Aorta (tissue), 5 donors: Measurements from ENCODE around the gene DCBLD2. TPM values are rescaled to one million over a fixed set of nuclear protein-coding genes. Genes with fewer than 3 reads are reported as not detected.

Experiments used
- ATAC-seq: fragments of 200-7000 bp; cut with Tn5 transposase; one replicate; pipeline ENCODE4 v1.9.1; 2022; ENCODE audit warnings: moderate library complexity; ENCODE audit not compliant: low FRiP score
- DNase-seq, 2 donors: peaks; one replicate each; pipeline ENCODE4 v3.0.0-alpha.2; 2020
- H3K27ac ChIP-seq, 2 donors: one replicate each; pipeline ENCODE4 v1.5.1; 2013; ENCODE audit warnings: low read length in 2 of 2, mild to moderate bottlenecking in 2 of 2, moderate library complexity in 2 of 2, control low read depth in 1 of 2, inconsistent platforms in 1 of 2, low read depth in 1 of 2
- H3K27me3 ChIP-seq, 2 donors: one replicate each; pipeline ENCODE4 v1.6.1; 2013; ENCODE audit warnings: control low read depth in 1 of 2, low read length in 1 of 2, mild to moderate bottlenecking in 1 of 2, moderate library complexity in 1 of 2; ENCODE audit not compliant: insufficient read depth in 2 of 2, control insufficient read depth in 1 of 2
- H3K36me3 ChIP-seq, 2 donors: one replicate each; pipeline ENCODE4 v1.6.1; 2013; ENCODE audit warnings: control low read depth in 1 of 2, low read length in 1 of 2, mild to moderate bottlenecking in 1 of 2; ENCODE audit not compliant: insufficient read depth in 2 of 2, control insufficient read depth in 1 of 2
- H3K4me1 ChIP-seq, 2 donors: one replicate each; pipeline ENCODE4 v1.6.1; 2013; ENCODE audit warnings: low read length in 2 of 2, control low read depth in 1 of 2, mild to moderate bottlenecking in 1 of 2, moderate library complexity in 1 of 2; ENCODE audit not compliant: insufficient read depth in 2 of 2, control insufficient read depth in 1 of 2
- H3K4me3 ChIP-seq, 2 donors: one replicate each; pipeline ENCODE4 v1.5.1; 2013; ENCODE audit warnings: low read length in 2 of 2, control low read depth in 1 of 2, mild to moderate bottlenecking in 1 of 2
- H3K9me3 ChIP-seq: one replicate; pipeline ENCODE4 v1.6.1; 2013; ENCODE audit warnings: mild to moderate bottlenecking, low read length; ENCODE audit not compliant: control insufficient read depth
- WGBS, 2 donors: extraction: QIAGEN DNeasy Blood & Tissue Kit; methylation state at CpG; one replicate each; pipeline ENCODE4 v1.1.7; 2013; 5-methylcytosine and 5-hydroxymethylcytosine counted together
- intact Hi-C, 2 donors: fragments of 100-400 bp; cut with DNase I; formaldehyde crosslinking; loops; one replicate each; pipeline versions ENCODE4 v1.14.2 to v1.15.0; 2022
- polyA plus RNA-seq, 2 donors: library from polyadenylated mRNA; stranded (reverse); fragments of 200-250 nt; gene quantifications; one replicate each; pipeline ENCODE4 v1.2.3, GENCODE V29; 2013
- total RNA-seq, 2 donors: library from RNA; stranded (reverse); fragmentation: NEBNext Ultra II Directional; extraction: Animal tissue kit (Norgen Biotek cat#: 25700); gene quantifications; one replicate each; pipeline ENCODE4 v1.2.1, GENCODE V29; 2021
- donor health status: healthy with polysubstance abuse.
- donor health status: Bipolar disorder and iron deficiency.
- donor health status: DM: no; HTN: no; CAD: no.
- donor health status: DM: no; HTN: no; CAD: no.
- donor health status: DM: yes; HTN: yes; CAD: no.

DCBLD2 gene
- total and polyA plus RNA-seq, 4 donors, result 4.4 to 36.3 (median 20.7) TPM

DNA sequence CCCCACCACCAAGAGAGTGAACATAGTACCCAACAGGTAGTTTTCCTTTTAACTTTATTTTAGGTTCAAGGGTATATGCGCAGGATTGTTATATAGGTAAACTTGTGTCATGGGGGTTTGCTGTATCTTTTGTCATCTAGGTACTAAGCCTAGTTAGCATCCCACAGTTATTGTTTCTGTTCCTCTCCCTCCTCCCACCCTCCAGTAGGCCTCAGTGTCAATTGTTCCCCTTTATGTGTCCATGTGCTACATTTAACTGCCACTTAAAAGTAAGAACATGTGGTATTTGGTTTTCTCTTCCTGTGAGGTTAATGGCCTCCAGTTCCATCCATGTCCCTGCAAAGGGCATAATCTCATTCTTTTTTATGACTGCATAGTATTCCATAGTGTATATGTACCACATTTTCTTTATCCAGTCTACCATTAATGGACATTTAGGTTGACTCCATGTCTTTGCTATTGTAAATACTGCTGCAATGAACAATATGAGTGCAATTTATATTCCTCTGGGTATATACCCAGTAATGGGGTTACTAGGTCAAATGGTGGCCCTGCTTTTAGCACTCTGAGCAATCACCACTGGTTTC, 72.2 kb downstream of the DCBLD2 start:
- no peaks in the 10 kb centered on the region for H3K27me3 ChIP-seq
- intact Hi-C loops, result loop anchor here in 1 of 2 donors (10.0 kb wide), 1 partner anchor 65 kb away; no protein-coding TSS in a partner anchor
- H3K4me1 ChIP-seq, result no peaks in the 10 kb centered on the region
- H3K4me3 ChIP-seq, result no peak overlapping the region
- 96 to 97% methylated on average over 1 of the region's 1 CpG for WGBS, 2 donors
- H3K9me3 ChIP-seq, result no peaks in the 10 kb centered on the region
- DNase-seq (no peak), ATAC-seq (no peak)
- H3K36me3 ChIP-seq, result no peaks in the 10 kb centered on the region
- no peak overlapping the region for H3K27ac ChIP-seq

DNA sequence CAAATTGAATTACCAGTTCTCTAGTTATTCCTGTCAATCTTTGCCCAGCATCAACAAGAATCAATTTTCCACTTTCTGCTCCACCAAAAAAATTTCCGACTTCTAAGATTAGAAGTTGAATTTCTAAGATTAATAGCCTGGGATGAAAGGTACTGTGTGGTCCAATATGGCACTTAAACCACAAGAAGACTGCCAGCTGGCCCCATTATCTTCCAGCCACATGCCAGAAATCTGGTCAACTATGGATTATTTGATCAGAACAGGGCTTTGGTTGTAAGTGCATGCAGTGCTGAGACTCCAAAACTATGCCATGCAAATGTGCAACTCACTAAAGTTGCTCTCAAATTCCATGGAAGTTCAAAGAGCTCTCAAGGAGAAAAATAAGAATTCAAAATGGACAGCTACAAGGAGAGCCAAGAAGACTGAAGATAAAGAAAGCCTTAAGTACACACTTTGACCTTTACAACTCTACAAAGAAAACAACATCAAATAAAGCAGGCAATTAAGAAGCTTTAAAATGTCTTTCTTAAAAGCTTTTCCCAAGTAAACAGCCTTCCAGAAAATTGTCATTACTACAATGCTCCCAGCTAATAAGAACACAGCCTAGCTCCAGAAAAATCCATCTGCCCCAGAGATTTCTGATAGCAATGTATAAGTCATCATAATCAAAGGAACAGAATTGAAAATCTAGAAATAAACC, 74.1 kb downstream of the DCBLD2 start:
- H3K4me1 ChIP-seq, result no peaks in the 10 kb centered on the region
- DNase-seq (no peak), ATAC-seq (no peak)
- intact Hi-C loops, result loop anchor here in 1 of 2 donors (10.0 kb wide), 1 partner anchor 67 kb away; no protein-coding TSS in a partner anchor
- H3K27me3 ChIP-seq, result no peaks in the 10 kb centered on the region
- no peak overlapping the region for H3K4me3 ChIP-seq
- no peaks in the 10 kb centered on the region for H3K9me3 ChIP-seq
- WGBS, 2 donors, result 10% methylated on average over 1 of the region's 1 CpG
- no peak overlapping the region for H3K27ac ChIP-seq
- H3K36me3 ChIP-seq, result no peaks in the 10 kb centered on the region

DNA sequence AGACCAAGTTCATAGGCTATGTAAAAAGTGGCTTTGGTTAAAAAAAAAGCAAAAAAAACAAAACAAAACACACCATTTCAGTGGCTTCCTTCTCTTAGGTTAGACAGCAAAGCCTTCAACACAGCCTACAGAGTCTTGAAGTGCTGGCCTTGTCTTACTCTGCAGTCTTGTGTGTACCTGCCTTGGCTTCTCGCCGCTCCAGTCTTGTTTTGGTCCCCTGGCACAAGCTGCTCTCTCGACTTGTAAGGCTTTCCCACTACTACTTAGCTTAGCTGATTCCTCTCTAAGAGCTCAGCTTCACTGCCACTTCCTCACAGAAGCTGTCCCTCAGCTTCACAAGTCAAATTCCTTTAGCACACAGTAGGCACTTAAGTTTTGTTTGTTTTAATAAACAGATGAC, 75.4 kb downstream of the DCBLD2 start:
- Histone ChIP-seq H3K36me3 (no peaks in the 10 kb centered on the region), H3K27me3 (no peaks in the 10 kb centered on the region), H3K4me1 (no peaks in the 10 kb centered on the region), H3K27ac (no peak overlapping the region), H3K9me3 (no peaks in the 10 kb centered on the region), H3K4me3 (no peak overlapping the region)
- ATAC-seq (no peak), DNase-seq (no peak)
- intact Hi-C loops, result loop anchor here in 1 of 2 donors (10.0 kb wide), 1 partner anchor 69 kb away; no protein-coding TSS in a partner anchor
- 85 to 89% methylated on average over 3 of the region's 3 CpGs for WGBS, 2 donors

DNA sequence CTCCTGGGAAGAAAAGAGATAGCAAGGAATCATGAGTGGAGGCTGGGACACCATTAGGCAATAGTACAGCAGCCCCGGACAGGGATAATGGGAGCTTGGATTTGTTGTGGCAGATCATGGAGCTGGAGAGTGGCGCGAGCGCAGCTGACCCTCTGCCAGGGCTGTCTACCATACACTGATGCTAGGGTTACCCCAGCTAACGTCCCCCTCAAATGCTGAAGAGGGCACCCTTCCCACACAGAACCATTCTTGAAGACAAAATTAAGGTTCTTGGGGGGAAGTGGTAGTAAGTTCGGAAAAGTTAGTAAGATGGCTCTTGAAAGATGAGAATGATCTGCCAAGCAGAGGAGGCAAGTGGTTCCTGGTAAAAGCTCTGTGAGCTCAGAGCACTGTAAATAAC, 77.2 kb downstream of the DCBLD2 start:
- no peak for ATAC-seq
- Histone ChIP-seq H3K4me3 (no peak overlapping the region), H3K27me3 (no peaks in the 10 kb centered on the region), H3K4me1 (no peaks in the 10 kb centered on the region), H3K9me3 (no peaks in the 10 kb centered on the region), H3K36me3 (no peaks in the 10 kb centered on the region), H3K27ac (no peak overlapping the region)
- WGBS, 2 donors, result 98% methylated on average over 6 of the region's 6 CpGs
- DNase-seq, result no peak
- intact Hi-C loops, result loop anchor here in 1 of 2 donors (10.0 kb wide), 1 partner anchor 71 kb away; no protein-coding TSS in a partner anchor

DNA sequence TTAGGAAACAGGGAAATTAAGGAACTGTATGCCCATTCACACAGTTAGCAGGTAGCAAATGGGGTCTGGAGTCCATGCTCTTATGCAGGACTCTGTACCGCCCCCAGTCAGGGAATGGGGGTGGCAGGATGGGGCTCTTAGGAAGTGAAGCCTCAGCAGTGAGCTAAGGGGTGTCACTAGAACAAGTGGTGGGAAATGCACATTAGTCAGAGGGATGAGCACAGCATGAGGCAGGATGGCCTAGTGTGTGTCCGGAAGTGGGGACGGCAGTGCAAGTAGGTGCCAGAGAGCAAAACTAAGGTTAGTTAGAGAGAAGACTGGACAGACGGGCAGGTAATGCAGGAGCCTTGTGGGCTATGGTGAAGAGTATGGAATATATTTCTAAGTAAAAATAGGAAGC, 77.7 kb downstream of the DCBLD2 start:
- ATAC-seq, result peak; percentile 26

DNA sequence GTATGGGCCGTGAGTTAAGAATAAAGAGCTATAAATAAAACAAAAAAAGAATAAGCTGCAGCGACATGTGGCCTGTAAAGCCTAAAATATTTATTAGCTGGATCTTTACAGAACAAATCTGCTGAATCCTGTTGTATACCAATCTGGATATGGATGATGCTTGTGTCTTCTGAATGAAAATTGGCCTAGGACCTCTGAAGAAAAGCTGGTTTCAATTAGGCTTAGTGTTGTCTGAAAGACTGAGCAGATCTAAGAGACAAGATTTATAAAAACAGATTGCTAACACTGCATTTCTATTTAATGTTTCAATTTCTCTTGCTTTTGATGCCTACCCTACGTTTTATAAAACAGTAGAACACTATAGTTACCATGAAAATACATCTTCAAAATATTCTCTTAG, 80.4 kb downstream of the DCBLD2 start:
- Histone ChIP-seq H3K9me3 (no peaks in the 10 kb centered on the region), H3K4me1 (no peaks in the 10 kb centered on the region), H3K27me3 (no peaks in the 10 kb centered on the region), H3K4me3 (no peak overlapping the region), H3K27ac (no peak overlapping the region), H3K36me3 (no peaks in the 10 kb centered on the region)
- intact Hi-C loops, result loop anchor here in 1 of 2 donors (10.0 kb wide), 1 partner anchor 74 kb away; no protein-coding TSS in a partner anchor
- WGBS, 2 donors, result 80 to 86% methylated on average over 3 of the region's 3 CpGs
- no peak for DNase-seq
- ATAC-seq, result no peak

More for the DNA sequence above, 77.7 kb downstream of the DCBLD2 start:
- Histone ChIP-seq H3K27ac (no peak overlapping the region), H3K27me3 (no peaks in the 10 kb centered on the region), H3K4me1 (no peaks in the 10 kb centered on the region), H3K4me3 (no peak overlapping the region), H3K36me3 (no peaks in the 10 kb centered on the region), H3K9me3 (no peaks in the 10 kb centered on the region)
- intact Hi-C loops, result loop anchor here in 1 of 2 donors (10.0 kb wide), 1 partner anchor 71 kb away; no protein-coding TSS in a partner anchor
- no peak for DNase-seq
- 95% methylated on average over 4 of the region's 4 CpGs for WGBS, 2 donors

DNA sequence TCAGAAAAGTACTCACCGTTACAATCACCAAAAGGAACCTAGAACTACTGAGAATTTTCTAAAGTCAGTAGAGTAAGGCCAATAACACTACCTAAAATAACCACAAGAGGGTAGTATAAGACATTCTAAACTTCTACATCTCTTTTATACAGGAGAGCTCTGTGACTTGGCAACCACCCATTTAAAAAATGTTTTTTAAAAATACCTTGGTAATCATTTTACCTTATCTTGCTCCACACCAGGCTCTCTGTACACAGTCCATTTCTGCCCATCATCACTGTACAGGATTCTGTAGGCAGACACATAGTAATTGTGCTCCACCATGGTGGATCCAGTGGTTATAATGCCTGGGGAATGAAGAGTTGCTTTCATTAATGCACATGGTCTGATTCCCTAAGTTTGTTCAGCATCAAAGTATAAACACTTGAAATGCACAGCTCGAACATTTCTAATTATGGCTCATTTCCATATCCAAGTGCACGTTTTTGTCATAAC, 83.9 kb downstream of the DCBLD2 start:
- Histone ChIP-seq H3K9me3 (no peaks in the 10 kb centered on the region), H3K36me3 (no peaks in the 10 kb centered on the region), H3K4me3 (no peak overlapping the region), H3K4me1 (no peaks in the 10 kb centered on the region), H3K27me3 (no peaks in the 10 kb centered on the region), H3K27ac (no peak overlapping the region)
- WGBS, 2 donors, result 7% methylated on average over 3 of the region's 3 CpGs
- DNase-seq, result no peak
- intact Hi-C loops, result loop anchor here (1.0 to 10.0 kb wide), 2 partner anchors 177 to 987 kb away; no protein-coding TSS in a partner anchor
- ATAC-seq, result peak; percentile 88

DNA sequence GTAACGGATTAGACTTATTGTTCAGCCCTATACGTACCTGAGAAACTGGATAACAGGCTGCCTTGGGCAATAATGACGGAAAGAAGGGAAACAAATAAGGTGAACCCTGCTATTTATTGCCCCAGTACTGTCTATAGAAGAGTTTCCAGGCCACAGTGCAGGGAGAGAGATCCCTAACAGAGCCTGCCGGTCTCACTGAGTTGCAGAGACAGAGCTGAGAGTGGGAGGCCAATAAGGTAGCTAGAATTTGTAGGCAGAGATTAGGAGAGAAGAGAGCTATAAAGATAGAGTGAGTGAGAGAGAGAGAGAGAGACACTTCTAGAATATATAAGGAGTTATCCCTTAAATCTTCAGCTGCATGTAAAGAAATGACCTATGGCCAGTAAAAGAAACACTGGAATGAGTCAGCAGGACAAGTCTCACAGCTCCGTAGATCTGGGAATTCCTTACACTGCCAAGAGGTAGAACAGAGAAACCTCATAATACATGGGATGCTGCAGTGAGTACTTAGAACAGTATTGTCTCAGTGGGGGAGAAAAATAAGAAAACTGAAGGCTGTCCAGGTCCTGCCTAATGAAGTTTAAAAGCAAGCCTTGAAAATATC, 86.6 kb downstream of the DCBLD2 start:
- WGBS, 2 donors, result 80 to 83% methylated on average over 5 of the region's 5 CpGs
- intact Hi-C loops, result loop anchor here in 1 of 2 donors (10.0 kb wide), 1 partner anchor 990 kb away; no protein-coding TSS in a partner anchor

More for the DNA sequence above, 86.6 kb downstream of the DCBLD2 start:
- no peak overlapping the region for H3K4me3 ChIP-seq
- no peaks in the 10 kb centered on the region for H3K4me1 ChIP-seq
- H3K27ac ChIP-seq, result no peak overlapping the region
- DNase-seq (no peak), ATAC-seq (no peak)
- H3K9me3 ChIP-seq, result no peaks in the 10 kb centered on the region
- no peaks in the 10 kb centered on the region for H3K27me3 ChIP-seq
- H3K36me3 ChIP-seq, result no peaks in the 10 kb centered on the region
